Measurements from ENCODE around the gene RNF208.
A peak's percentile ranks its signal among the peaks of the same experiment; 100 is the strongest.
"Not testable (repeated sequence)": the region's sequence is repeated elsewhere in the genome, so short reads cannot be mapped to it uniquely, and the experiment has no call there.

The RNF208 gene

GRCh38 chr9:137240318-137240840, 18.3 kb upstream of the RNF208 start:
- peak; percentile 33 for DNase-seq (ENCODE audit: low read depth)

GRCh38 chr9:137239541-137240200, 17.6 kb upstream of the RNF208 start:
- DNase-seq (ENCODE audit: low read depth) = not testable (repeated sequence)

- DNase-seq (ENCODE audit: low read depth) = no peak
Observed at GRCh38 chr9:137237759-137238726, 16.0 kb upstream of the RNF208 start.

GRCh38 chr9:137236936-137237421, 14.9 kb upstream of the RNF208 start:
- DNase-seq (ENCODE audit: low read depth) = no peak

- DNase-seq (ENCODE audit: low read depth) = peak; percentile 84
Observed at GRCh38 chr9:137236238-137236935, 14.3 kb upstream of the RNF208 start.

- no peak for DNase-seq (ENCODE audit: low read depth)
Observed at GRCh38 chr9:137235424-137236237, 13.6 kb upstream of the RNF208 start.

- DNase-seq (ENCODE audit: low read depth) = no peak
Observed at GRCh38 chr9:137234758-137235423, 12.9 kb upstream of the RNF208 start.

- DNase-seq (ENCODE audit: low read depth) = no peak
Observed at GRCh38 chr9:137234055-137234697, 12.1 kb upstream of the RNF208 start.

GRCh38 chr9:137233143-137233980, 11.3 kb upstream of the RNF208 start:
- no peak for DNase-seq (ENCODE audit: low read depth)

- DNase-seq (ENCODE audit: low read depth) = no peak
Observed at GRCh38 chr9:137232510-137232909, 10.5 kb upstream of the RNF208 start.

- no peak for DNase-seq (ENCODE audit: low read depth)
Observed at GRCh38 chr9:137232101-137232500, 10.1 kb upstream of the RNF208 start.

GRCh38 chr9:137231372-137232039, 9.5 kb upstream of the RNF208 start:
- no peak for DNase-seq (ENCODE audit: low read depth)

- no peak for DNase-seq (ENCODE audit: low read depth)
Observed at GRCh38 chr9:137230705-137231371, 8.8 kb upstream of the RNF208 start, which contains the start of gene SLC34A3. SLC34A3 (plus strand) TSS chr9:137230901; CDS start chr9:137231703, 802 bp downstream.

- no peak for DNase-seq (ENCODE audit: low read depth)
Observed at GRCh38 chr9:137229903-137230704, 8.1 kb upstream of the RNF208 start.

GRCh38 chr9:137228968-137229896, 7.2 kb upstream of the RNF208 start:
- DNase-seq (ENCODE audit: low read depth) = no peak

- no peak for DNase-seq (ENCODE audit: low read depth)
Observed at GRCh38 chr9:137228506-137228967, 6.5 kb upstream of the RNF208 start.

Measured in stimulated activated CD8-positive, alpha-beta memory T cell treated with anti-CD3 and anti-CD28 coated beads, Interleukin-12 subunit alpha, Interleukin-12 subunit beta, amount 100 ng/mL, for 1 hour (primary cell).